ENCODE measurements around the gene SNCG. TPM values are rescaled to one million over a fixed set of nuclear protein-coding genes. Genes with fewer than 3 reads are reported as not detected.
"Not testable (repeated sequence)": the region's sequence is repeated elsewhere in the genome, so short reads cannot be mapped to it uniquely, and the experiment has no call there.

SNCG gene
- total RNA-seq, 4 donors from 2014 or later, result 5.3 to 32.4 (median 11.4) TPM

GRCh38 chr10:86979977-86980448 is 21.6 kb downstream of the SNCG start:
- Histone ChIP-seq H3K4me3 (no peak overlapping the region), H3K27me3 (no peaks in the 10 kb centered on the region), H3K27ac (peak overlapping the region; percentile 13 to 84 (median 54)), H3K9me3 (no peaks in the 10 kb centered on the region), H3K36me3 (no peaks in the 10 kb centered on the region), H3K4me1 (peaks cover 0 to 43% (median 27%) of the 10 kb centered on the region in 3 donors)
- TF ChIP-seq POLR2A (IDR thresholded peaks at IDR 0.05) (no peak), CTCF (IDR thresholded peaks at IDR 0.05) (no peak)
- intact Hi-C loops (cut with DNase I), result no loop called here
- DNase-seq, result no peak
- 5 to 28% methylated on average over 3 of the region's 3 CpGs for WGBS, 2 donors

GRCh38 chr10:86981020-86981419 is 22.6 kb downstream of the SNCG start:
- 73% methylated on average over 5 to 6 of the region's 6 CpGs for WGBS, 2 donors
- DNase-seq; H3K9me3 ChIP-seq; H3K36me3 ChIP-seq; H3K27me3 ChIP-seq; intact Hi-C loops (cut with DNase I); H3K4me3 ChIP-seq: not testable (repeated sequence)
- peaks cover 0 to 39% (median 23%) of the 10 kb centered on the region in 3 donors for H3K4me1 ChIP-seq
- peak overlapping the region in 3 of 4 donors; percentile 45 to 84 (median 62) for H3K27ac ChIP-seq

- H3K36me3 ChIP-seq, result no peaks in the 10 kb centered on the region
- no peaks in the 10 kb centered on the region for H3K9me3 ChIP-seq
- H3K27ac ChIP-seq, result no peak overlapping the region
- no peak overlapping the region for H3K4me3 ChIP-seq
- H3K27me3 ChIP-seq, result no peaks in the 10 kb centered on the region
- peaks cover 0 to 39% (median 23%) of the 10 kb centered on the region in 3 donors for H3K4me1 ChIP-seq
- no peak for TF ChIP-seq POLR2A (IDR thresholded peaks at IDR 0.05)
- TF ChIP-seq CTCF (IDR thresholded peaks at IDR 0.05), result no peak
- intact Hi-C loops (cut with DNase I), result no loop called here
- 82 to 85% methylated on average over 5 of the region's 5 CpGs for WGBS, 2 donors
- DNase-seq, result no peak
Observed at GRCh38 chr10:86981716-86982115, 23.3 kb downstream of the SNCG start.

- 82 to 96% methylated on average over 4 of the region's 4 CpGs for WGBS, 2 donors
Observed at GRCh38 chr10:86984498-86984897, 26.1 kb downstream of the SNCG start.

GRCh38 chr10:86988520-86988919 is 30.1 kb downstream of the SNCG start:
- 25 to 35% methylated on average over 1 of the region's 1 CpG for WGBS, 2 donors
- no peaks in the 10 kb centered on the region for H3K27me3 ChIP-seq

More at GRCh38 chr10:86984498-86984897, 26.1 kb downstream of the SNCG start:
- H3K4me3 ChIP-seq; H3K9me3 ChIP-seq; H3K27me3 ChIP-seq; DNase-seq; intact Hi-C loops (cut with DNase I); H3K27ac ChIP-seq; H3K36me3 ChIP-seq: not testable (repeated sequence)
- H3K4me1 ChIP-seq, result peaks cover 0 to 25% (median 14%) of the 10 kb centered on the region in 3 donors

GRCh38 chr10:86991362-86991761 is 33.0 kb downstream of the SNCG start:
- 85 to 87% methylated on average over 12 of the region's 12 CpGs for WGBS, 2 donors
- H3K9me3 ChIP-seq, result not testable (repeated sequence)
- H3K36me3 ChIP-seq, result peaks cover 0 to 18% (median 0%) of the 10 kb centered on the region in 3 donors

More at GRCh38 chr10:86988520-86988919, 30.1 kb downstream of the SNCG start:
- Histone ChIP-seq H3K4me1 (peaks cover 0 to 8% (median 0%) of the 10 kb centered on the region in 3 donors), H3K36me3 (peaks cover 0 to 11% (median 0%) of the 10 kb centered on the region in 3 donors), H3K27ac (no peak overlapping the region), H3K9me3 (no peaks in the 10 kb centered on the region), H3K4me3 (no peak overlapping the region)
- intact Hi-C loops (cut with DNase I), result no loop called here
- no peak for TF ChIP-seq CTCF (IDR thresholded peaks at IDR 0.05)
- TF ChIP-seq POLR2A (IDR thresholded peaks at IDR 0.05), result no peak
- DNase-seq, result no peak

GRCh38 chr10:86992456-86992855 is 34.1 kb downstream of the SNCG start:
- H3K27ac ChIP-seq, result no peak overlapping the region
- TF ChIP-seq CTCF (IDR thresholded peaks at IDR 0.05) (no peak), POLR2A (IDR thresholded peaks at IDR 0.05) (no peak)
- peaks cover 0 to 18% (median 0%) of the 10 kb centered on the region in 3 donors for H3K36me3 ChIP-seq
- H3K4me3 ChIP-seq, result no peak overlapping the region
- H3K27me3 ChIP-seq, result no peaks in the 10 kb centered on the region
- H3K9me3 ChIP-seq, result no peaks in the 10 kb centered on the region
- intact Hi-C loops (cut with DNase I), result no loop called here
- DNase-seq, result no peak
- peaks cover 0 to 8% (median 0%) of the 10 kb centered on the region in 3 donors for H3K4me1 ChIP-seq

More at GRCh38 chr10:86991362-86991761, 33.0 kb downstream of the SNCG start:
- intact Hi-C loops (cut with DNase I); H3K4me1 ChIP-seq; DNase-seq; H3K27ac ChIP-seq; H3K4me3 ChIP-seq; H3K27me3 ChIP-seq: not testable (repeated sequence)
